Non-pigmented ciliary epithelial cell (primary cell): ENCODE data around the gene RAMP2.
"Not testable (repeated sequence)": the region's sequence is repeated elsewhere in the genome, so short reads cannot be mapped to it uniquely, and the experiment has no call there.

Source experiments
- DNase-seq: peaks from one replicate; pipeline ENCODE4 v3.0.0-alpha.2; 2010; ENCODE audit warnings: low read depth

RAMP2 gene

GRCh38 chr17:42768006-42768405, 7.0 kb downstream of the RAMP2 start:
- DNase-seq: not testable (repeated sequence)

- DNase-seq: not testable (repeated sequence)
These were observed 8.9 kb downstream of the RAMP2 start for GRCh38 chr17:42769964-42770363.

GRCh38 chr17:42772945-42773289, 11.9 kb downstream of the RAMP2 start:
- DNase-seq: no peak

- DNase-seq: no peak
These were observed 12.4 kb downstream of the RAMP2 start, which contains the start of gene VPS25 for GRCh38 chr17:42773290-42774035. VPS25 (plus strand) TSS chr17:42773449; CDS start chr17:42773476, 27 bp downstream.

- no peak for DNase-seq
These were observed 13.2 kb downstream of the RAMP2 start for GRCh38 chr17:42774066-42774745.

- DNase-seq: no peak
These were observed 14.6 kb downstream of the RAMP2 start for GRCh38 chr17:42775534-42776098.

- no peak for DNase-seq
These were observed 17.5 kb downstream of the RAMP2 start for GRCh38 chr17:42778570-42778969.

- DNase-seq: no peak
These were observed 18.4 kb downstream of the RAMP2 start for GRCh38 chr17:42779304-42779935.

- no peak for DNase-seq
These were observed 19.2 kb downstream of the RAMP2 start, which contains the start of gene WNK4 for GRCh38 chr17:42779936-42780850. WNK4 (plus strand) TSS chr17:42780610; CDS start chr17:42780699, 89 bp downstream.

GRCh38 chr17:42780851-42781638, 20.0 kb downstream of the RAMP2 start:
- DNase-seq: no peak

- DNase-seq: no peak
These were observed 20.7 kb downstream of the RAMP2 start for GRCh38 chr17:42781639-42782165.

- DNase-seq: no peak
These were observed 21.4 kb downstream of the RAMP2 start for GRCh38 chr17:42782166-42783061.

- DNase-seq: peak; percentile 43
These were observed 22.2 kb downstream of the RAMP2 start for GRCh38 chr17:42783062-42783790.

GRCh38 chr17:42783791-42784138, 22.7 kb downstream of the RAMP2 start:
- no peak for DNase-seq

GRCh38 chr17:42784409-42784808, 23.4 kb downstream of the RAMP2 start:
- DNase-seq: no peak

GRCh38 chr17:42784811-42785592, 24.0 kb downstream of the RAMP2 start:
- DNase-seq: no peak

- no peak for DNase-seq
These were observed 26.2 kb downstream of the RAMP2 start for GRCh38 chr17:42787266-42787665.

- DNase-seq: no peak
These were observed 30.9 kb downstream of the RAMP2 start for GRCh38 chr17:42791948-42792347.
